ENCODE results near the gene MRPL24. TPM values are rescaled to one million over a fixed set of nuclear protein-coding genes. Genes with fewer than 3 reads are reported as not detected.

The MRPL24 gene
- total and polyA plus RNA-seq, 2 of the 13 experiments (the other 11 are each of a cell fraction or from before 2014, with no cell fraction given) = 38.1 to 42.9 TPM

DNA sequence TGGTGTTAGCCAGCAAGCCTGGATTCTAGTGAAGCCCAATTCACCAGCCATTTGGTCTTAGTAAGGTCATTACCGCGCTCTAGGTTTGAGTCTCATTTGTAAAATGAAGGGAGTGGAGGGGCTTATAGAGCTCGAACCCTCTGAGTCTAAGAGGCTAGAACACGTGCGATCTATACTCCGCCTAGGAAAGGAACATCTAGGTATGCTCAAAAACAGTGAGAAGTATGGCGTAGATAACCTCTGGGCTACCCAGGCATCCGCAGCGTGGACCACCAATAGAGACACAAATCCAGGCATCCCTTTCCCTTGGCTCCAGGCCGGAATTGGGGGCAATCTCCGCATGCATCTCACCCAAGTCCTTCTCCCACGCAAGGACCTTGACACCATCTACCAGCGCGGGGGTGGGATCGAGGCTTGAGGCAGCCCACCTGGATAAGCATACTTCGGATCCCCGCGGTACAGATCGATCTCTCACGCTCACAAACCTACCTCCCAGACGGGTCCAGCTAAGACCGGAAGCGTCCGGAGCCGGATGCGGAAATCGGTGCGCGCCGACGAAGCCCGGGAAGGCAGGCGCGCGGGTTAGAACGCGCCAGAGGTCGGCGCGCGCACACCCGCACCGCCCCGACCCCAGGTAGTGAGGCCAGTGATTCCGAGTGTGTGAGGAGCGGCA lies 12.8 kb downstream of the MRPL24 start, which contains the start of gene METTL25B (continued):
- TF ChIP-seq ZBTB26 (CRISPR knock-in tag; IDR thresholded peaks at IDR 0.05; ENCODE audit: borderline replicate concordance) = peak; percentile 8; the same call in 1 of the 2 replicates
- TF ChIP-seq ZNF646 (CRISPR knock-in tag; IDR thresholded peaks at IDR 0.05) = no peak
- TF ChIP-seq SRSF4 (IDR thresholded peaks at IDR 0.05; ENCODE audit: low read depth, low read length, poor library complexity, severe bottlenecking) = no peak
- TF ChIP-seq SOX6 (IDR thresholded peaks at IDR 0.05) = no peak
- TF ChIP-seq SOX6 (CRISPR knock-in tag; IDR thresholded peaks at IDR 0.05) = no peak; the same call in 1 of the 2 replicates
- peak; percentile 40; the same call in 1 of the 2 replicates for TF ChIP-seq ARID4A (CRISPR knock-in tag; IDR thresholded peaks at IDR 0.05; ENCODE audit: borderline replicate concordance)
- TF ChIP-seq SP5 (CRISPR knock-in tag; IDR thresholded peaks at IDR 0.05; ENCODE audit: borderline replicate concordance, low read depth) = no peak
- TF ChIP-seq ZNF607 (CRISPR knock-in tag; IDR thresholded peaks at IDR 0.05; ENCODE audit: borderline replicate concordance) = no peak
- TF ChIP-seq ZNF263 (CRISPR knock-in tag; IDR thresholded peaks at IDR 0.05) = no peak
- peak; percentile 5; the same call in 1 of the 2 replicates for TF ChIP-seq ARID5B (CRISPR knock-in tag; IDR thresholded peaks at IDR 0.05)
- TF ChIP-seq XBP1 (CRISPR knock-in tag; IDR thresholded peaks at IDR 0.05) = no peak
- no peak for TF ChIP-seq ZBTB21 (CRISPR knock-in tag; IDR thresholded peaks at IDR 0.05)
- 0 out of 2 replicates have a peak, but pooled peaks have one; percentile 20 for TF ChIP-seq GZF1 (CRISPR knock-in tag; IDR thresholded peaks at IDR 0.05)

Data from HepG2 (cell line).